A549 (cell line): Measurements from ENCODE around the gene MNX1. TPM values are rescaled to one million over a fixed set of nuclear protein-coding genes. Genes with fewer than 3 reads are reported as not detected.

Source experiments
- ATAC-seq, 2 experiments: fragments of 200-7000 bp in 1 of 2; fragments of >200 bp in 1 of 2; cut with Nextera tagmentation in 1 of 2; cut with Tn5 transposase in 1 of 2; 3 replicates each; pipeline versions ENCODE4 v1.8.0 to v1.9.1; 2018 to 2020; ENCODE audit warnings: mild to moderate bottlenecking in 1 of 2, moderate library complexity in 1 of 2
- CTCF ChIA-PET: fragments of 300-600 bp; sonication (Branson Sonifier 250); formaldehyde crosslinking; extraction: SDS; loops from one replicate; lab custom pipeline; 2021; ENCODE audit warnings: antibody characterized with exemption, inconsistent platforms; lab: Yijun Ruan, JAX
- POLR2A ChIA-PET: fragments of 350-600 bp; formaldehyde crosslinking; extraction: SDS; loops from one replicate; lab custom pipeline; 2021; ENCODE audit warnings: antibody characterized with exemption, inconsistent platforms; lab: Yijun Ruan, JAX
- DNase-seq, 2 experiments: peaks; one replicate each; pipeline versions ENCODE4 v3.0.0 to v3.0.0-alpha.2; 2011 to 2016; ENCODE audit warnings: low read depth in 1 of 2, low spot score in 1 of 2
- FAIRE-seq: peaks from 2 replicates; lab custom pipeline; 2011; peaks lifted over from hg19 to GRCh38; lab: Jason Lieb, UNC
- H3K27ac ChIP-seq, 2 experiments: fragments of >200 bp; sonication (Bioruptor Twin); formaldehyde crosslinking; 3 replicates each; pipeline ENCODE4 v1.5.1; 2016 to 2017
- H3K4me1 ChIP-seq: fragments of >200 bp; sonication (Bioruptor Twin); formaldehyde crosslinking; 3 replicates; pipeline ENCODE4 v1.6.1; 2016
- H3K4me2 ChIP-seq: fragments of >200 bp; sonication (Bioruptor Twin); formaldehyde crosslinking; 3 replicates; pipeline ENCODE4 v1.6.1; 2016
- H3K4me3 ChIP-seq: fragments of >200 bp; sonication (Bioruptor Twin); formaldehyde crosslinking; 3 replicates; pipeline ENCODE4 v1.5.1; 2016
- H3K9me3 ChIP-seq: fragments of >200 bp; sonication (Bioruptor Twin); formaldehyde crosslinking; 3 replicates; pipeline ENCODE4 v1.6.1; 2016
- CEBPB ChIP-seq, 2 experiments: fragments of >200 bp in 1 of 2; sonication (Bioruptor Twin) in 1 of 2; formaldehyde crosslinking in 1 of 2; IDR thresholded peaks; 2 replicates each; pipeline ENCODE4 v1.6.1; 2012 to 2016
- CHD2 ChIP-seq: fragments of 150-350 bp; IDR thresholded peaks from 2 replicates; pipeline ENCODE4 v1.6.1; 2014; ENCODE audit warnings: low read length; ENCODE audit not compliant: partially characterized antibody
- EP300 ChIP-seq, 2 experiments: fragments of >200 bp; sonication (Bioruptor Twin); formaldehyde crosslinking; IDR thresholded peaks; 2 replicates in 1 of 2; 3 replicates in 1 of 2; pipeline ENCODE4 v1.6.1; 2016 to 2017
- ESRRA ChIP-seq: fragments of 150-350 bp; IDR thresholded peaks from 2 replicates; pipeline ENCODE4 v1.6.1; 2014; ENCODE audit warnings: mild to moderate bottlenecking, low read length, borderline replicate concordance
- FOSB ChIP-seq: fragments of 250-450 bp; sonication (Bioruptor Pico); IDR thresholded peaks from 2 replicates; pipeline ENCODE4 v1.5.0; 2020; ENCODE audit warnings: mild to moderate bottlenecking, moderate library complexity
- FOSL2 ChIP-seq, 2 experiments: fragments of 450-650 bp in 1 of 2; fragments of >200 bp in 1 of 2; sonication (Bioruptor Twin) in 1 of 2; formaldehyde crosslinking; IDR thresholded peaks; 2 replicates each; pipeline versions ENCODE4 v1.5.0 to v1.6.1; 2016 to 2020; ENCODE audit warnings: mild to moderate bottlenecking in 1 of 2, moderate library complexity in 1 of 2
- FOXS1 ChIP-seq: fragments of 250-450 bp; sonication (Bioruptor Pico); IDR thresholded peaks from 2 replicates; pipeline ENCODE4 v1.5.0; 2020; ENCODE audit warnings: mild to moderate bottlenecking, moderate library complexity
- HOXA7 ChIP-seq: fragments of 250-450 bp; sonication (Bioruptor Pico); IDR thresholded peaks from 2 replicates; pipeline ENCODE4 v1.5.0; 2020; ENCODE audit warnings: mild to moderate bottlenecking, moderate library complexity
- HOXB13 ChIP-seq: fragments of 250-450 bp; sonication (Bioruptor Pico); IDR thresholded peaks from 2 replicates; pipeline ENCODE4 v1.5.0; 2020; ENCODE audit warnings: low read depth, mild to moderate bottlenecking, moderate library complexity
- HOXB5 ChIP-seq: fragments of 250-450 bp; sonication (Bioruptor Pico); IDR thresholded peaks from 2 replicates; pipeline ENCODE4 v1.5.0; 2020; ENCODE audit warnings: mild to moderate bottlenecking, moderate library complexity
- JUN ChIP-seq, 2 experiments: fragments of >200 bp; sonication (Bioruptor Twin); formaldehyde crosslinking; IDR thresholded peaks; 2 replicates in 1 of 2; 3 replicates in 1 of 2; pipeline ENCODE4 v1.6.1; 2016 to 2017
- JUNB ChIP-seq: fragments of >200 bp; sonication (Bioruptor Twin); formaldehyde crosslinking; IDR thresholded peaks from 2 replicates; pipeline ENCODE4 v1.6.1; 2016
- KDM1A ChIP-seq: fragments of 200-600 bp; sonication (generic); IDR thresholded peaks from 2 replicates; pipeline ENCODE4 v1.6.1; 2016; ENCODE audit warnings: low read depth, mild to moderate bottlenecking
- KDM5A ChIP-seq: fragments of 200-600 bp; sonication (generic); IDR thresholded peaks from 2 replicates; pipeline ENCODE4 v1.6.1; 2016; ENCODE audit warnings: antibody characterized with exemption, mild to moderate bottlenecking
- NFE2L2 ChIP-seq: fragments of 150-350 bp; conservative IDR thresholded peaks from 2 replicates; pipeline ENCODE4 v1.6.1; 2014; ENCODE audit warnings: low read length
- RCOR1 ChIP-seq: fragments of 150-350 bp; IDR thresholded peaks from 2 replicates; pipeline ENCODE4 v1.6.1; 2014; ENCODE audit warnings: antibody characterized with exemption, low read length, low read depth
- RFX5 ChIP-seq: fragments of 450-650 bp; IDR thresholded peaks from 2 replicates; pipeline ENCODE4 v1.7.1; 2014; ENCODE audit warnings: antibody characterized with exemption, mild to moderate bottlenecking, moderate library complexity
- RNF2 ChIP-seq: fragments of 200-600 bp; sonication (generic); IDR thresholded peaks from 2 replicates; pipeline ENCODE4 v1.6.1; 2016; ENCODE audit warnings: low read depth, mild to moderate bottlenecking, antibody characterized with exemption, moderate library complexity, borderline replicate concordance
- SREBF2 ChIP-seq: fragments of 450-650 bp; IDR thresholded peaks from 2 replicates; pipeline ENCODE4 v1.6.1; 2014; ENCODE audit warnings: mild to moderate bottlenecking, moderate library complexity
- TP53 ChIP-seq: fragments of 250-450 bp; sonication (Bioruptor Pico); IDR thresholded peaks from 2 replicates; pipeline ENCODE4 v1.5.0; 2021; ENCODE audit warnings: mild to moderate bottlenecking, moderate library complexity
- ZFP36 ChIP-seq: fragments of 450-650 bp; IDR thresholded peaks from 2 replicates; pipeline ENCODE4 v1.6.1; 2014; ENCODE audit warnings: borderline replicate concordance; ENCODE audit not compliant: partially characterized antibody
- ZNF302 ChIP-seq: fragments of 250-450 bp; sonication (Bioruptor Pico); IDR thresholded peaks from 2 replicates; pipeline ENCODE4 v1.9.0; 2021; ENCODE audit warnings: inconsistent platforms, mild to moderate bottlenecking, moderate library complexity
- ZSCAN20 ChIP-seq: fragments of 250-450 bp; sonication (Bioruptor Pico); IDR thresholded peaks from 2 replicates; pipeline ENCODE4 v1.8.0; 2022; ENCODE audit warnings: mild to moderate bottlenecking, moderate library complexity
- WGBS: methylation state at CpG from one replicate; pipeline ENCODE4 v1.1.6; 2017; ENCODE audit errors: missing lambda C conversion rate; 5-methylcytosine and 5-hydroxymethylcytosine counted together
- polyA plus RNA-seq, 4 experiments: library from polyadenylated mRNA; depleted of rRNA in 3 of 4; stranded (reverse); fragments of >200 nt; fragmentation: RNase III in 1 of 4; extraction: RNeasy Plus Mini Kit Qiagen cat#74134 plus additional on column Dnase treatment in 1 of 4; gene quantifications; 2 replicates in 3 of 4; 3 replicates in 1 of 4; pipeline ENCODE4 v1.2.3, GENCODE V29; 2011 to 2017
- TF ChIP-seq, protein P1 (sequence below): fragments of 450-650 bp; IDR thresholded peaks from 2 replicates; pipeline ENCODE4 v1.6.1; 2014; ENCODE audit warnings: antibody characterized with exemption
- TF ChIP-seq, protein P2 (sequence below): fragments of 250-450 bp; sonication (Bioruptor Pico); IDR thresholded peaks from 2 replicates; pipeline ENCODE4 v1.5.0; 2021; ENCODE audit warnings: mild to moderate bottlenecking, moderate library complexity, borderline replicate concordance

MNX1 gene
- polyA plus RNA-seq, 2 of the 4 experiments (the other 2 are of a cell fraction): 0.70 to 4.5 TPM

DNA sequence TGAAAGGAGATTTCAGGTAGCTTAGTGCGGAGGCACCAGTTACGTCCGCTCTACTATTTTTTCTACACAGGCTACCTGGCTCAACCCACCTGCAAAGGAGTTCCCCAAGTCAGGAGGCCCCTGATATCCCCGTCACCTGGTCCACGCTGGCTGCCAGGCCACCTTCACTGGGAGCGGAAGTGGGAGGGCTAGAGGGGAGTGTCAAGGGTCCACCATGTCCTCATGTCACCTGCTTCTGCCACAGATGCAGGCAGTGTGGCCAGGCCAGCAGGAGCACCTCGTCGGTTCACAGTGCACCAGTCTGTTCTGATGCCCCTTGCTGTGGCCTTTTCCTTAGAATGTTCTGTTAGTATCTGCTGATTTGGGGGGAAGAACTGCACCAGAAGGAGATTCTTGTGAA, 44.1 kb downstream of the MNX1 start:
- Histone ChIP-seq H3K9me3 (no peaks in the 10 kb centered on the region), H3K4me3 (no peak overlapping the region), H3K4me1 (no peaks in the 10 kb centered on the region), H3K27ac (no peak overlapping the region), H3K4me2 (no peak overlapping the region)
- no peak for ATAC-seq
- TF ChIP-seq HOXB13: no peak
- no peak for TF ChIP-seq FOXS1 (CRISPR knock-in tag)
- TF ChIP-seq TP53 (CRISPR knock-in tag): no peak
- TF ChIP-seq, protein P1, sequence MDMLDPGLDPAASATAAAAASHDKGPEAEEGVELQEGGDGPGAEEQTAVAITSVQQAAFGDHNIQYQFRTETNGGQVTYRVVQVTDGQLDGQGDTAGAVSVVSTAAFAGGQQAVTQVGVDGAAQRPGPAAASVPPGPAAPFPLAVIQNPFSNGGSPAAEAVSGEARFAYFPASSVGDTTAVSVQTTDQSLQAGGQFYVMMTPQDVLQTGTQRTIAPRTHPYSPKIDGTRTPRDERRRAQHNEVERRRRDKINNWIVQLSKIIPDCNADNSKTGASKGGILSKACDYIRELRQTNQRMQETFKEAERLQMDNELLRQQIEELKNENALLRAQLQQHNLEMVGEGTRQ: no peak
- TF ChIP-seq FOSL2 (IDR thresholded peaks at IDR 0.05): no peak
- TF ChIP-seq FOSL2 (CRISPR knock-in tag; IDR thresholded peaks at IDR 0.05): no peak
- no peak for TF ChIP-seq KDM1A
- TF ChIP-seq HOXB5 (CRISPR knock-in tag): no peak
- TF ChIP-seq NFE2L2: no peak
- TF ChIP-seq CHD2: no peak
- TF ChIP-seq ZNF302 (CRISPR knock-in tag): no peak
- TF ChIP-seq RCOR1: no peak
- TF ChIP-seq SREBF2: no peak
- no peak for TF ChIP-seq RNF2
- no peak for TF ChIP-seq JUNB
- TF ChIP-seq FOSB (CRISPR knock-in tag): no peak
- ChIA-PET CTCF (interaction anchor here (1.1 to 7.4 kb wide), 5 partner anchors 9 to 307 kb away, joined by 3 to 42 read pairs (median 3); partner anchors contain the start of gene NOM1), POLR2A (interaction anchor here (0.6 kb wide), 1 partner anchor 258 kb away, joined by 3 read pairs; no protein-coding TSS in a partner anchor)
- no peak for FAIRE-seq
- WGBS: 92% methylated on average over 8 of the region's 8 CpGs
- DNase-seq: no peak

DNA sequence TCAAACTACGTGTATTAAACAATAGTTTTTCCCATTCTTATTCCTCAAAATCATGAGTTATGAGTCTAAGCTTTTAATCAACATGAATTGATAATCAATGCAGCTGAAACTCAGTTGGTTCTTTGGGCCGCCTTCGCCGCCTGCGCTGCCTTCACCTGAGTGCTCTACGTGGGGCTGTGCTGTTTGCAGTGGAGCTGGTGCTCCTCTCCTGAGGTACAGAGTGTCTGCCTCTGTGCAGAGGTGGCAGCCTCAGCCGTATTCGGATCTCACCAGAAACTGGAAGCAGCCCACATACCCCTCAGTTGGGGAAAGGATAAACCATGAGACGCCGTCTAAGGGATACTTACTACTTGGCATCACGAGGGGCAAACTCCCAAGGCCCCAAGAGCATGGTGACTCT, 45.5 kb downstream of the MNX1 start:
- no peaks in the 10 kb centered on the region for H3K4me1 ChIP-seq
- FAIRE-seq: no peak
- TF ChIP-seq EP300 (IDR thresholded peaks at IDR 0.05) (no peak), SREBF2 (no peak), RFX5 (no peak), KDM1A (no peak), ZFP36 (no peak), HOXA7 (CRISPR knock-in tag) (no peak), CEBPB (IDR thresholded peaks at IDR 0.05) (no peak), ESRRA (no peak), JUN (IDR thresholded peaks at IDR 0.05) (no peak), KDM5A (no peak), ZSCAN20 (CRISPR knock-in tag) (no peak)
- TF ChIP-seq, protein P2, sequence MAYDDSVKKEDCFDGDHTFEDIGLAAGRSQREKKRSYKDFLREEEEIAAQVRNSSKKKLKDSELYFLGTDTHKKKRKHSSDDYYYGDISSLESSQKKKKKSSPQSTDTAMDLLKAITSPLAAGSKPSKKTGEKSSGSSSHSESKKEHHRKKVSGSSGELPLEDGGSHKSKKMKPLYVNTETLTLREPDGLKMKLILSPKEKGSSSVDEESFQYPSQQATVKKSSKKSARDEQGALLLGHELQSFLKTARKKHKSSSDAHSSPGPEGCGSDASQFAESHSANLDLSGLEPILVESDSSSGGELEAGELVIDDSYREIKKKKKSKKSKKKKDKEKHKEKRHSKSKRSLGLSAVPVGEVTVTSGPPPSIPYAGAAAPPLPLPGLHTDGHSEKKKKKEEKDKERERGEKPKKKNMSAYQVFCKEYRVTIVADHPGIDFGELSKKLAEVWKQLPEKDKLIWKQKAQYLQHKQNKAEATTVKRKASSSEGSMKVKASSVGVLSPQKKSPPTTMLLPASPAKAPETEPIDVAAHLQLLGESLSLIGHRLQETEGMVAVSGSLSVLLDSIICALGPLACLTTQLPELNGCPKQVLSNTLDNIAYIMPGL (CRISPR knock-in tag): no peak
- TF ChIP-seq, all 56 proteins: peak for 0
- WGBS: 91% methylated on average over 11 of the region's 11 CpGs
- DNase-seq (no peak), ATAC-seq (no peak)
- CTCF ChIA-PET: interaction anchor here (0.8 to 7.4 kb wide), 4 partner anchors 8 to 258 kb away, joined by 3 to 42 read pairs (median 4); partner anchors contain the start of gene NOM1
- H3K4me3 ChIP-seq: no peak overlapping the region
- POLR2A ChIA-PET: no interaction called here
- H3K27ac ChIP-seq: no peak overlapping the region
- H3K4me2 ChIP-seq: no peak overlapping the region
- no peaks in the 10 kb centered on the region for H3K9me3 ChIP-seq
